GM23248 (cell line): ENCODE measurements around the gene MACC1.

ENCODE experiments used
- EZH2 ChIP-seq: fragments of 200-600 bp; sonication (generic); IDR thresholded peaks from 2 replicates; pipeline ENCODE4 v1.6.1; 2018; ENCODE audit warnings: antibody characterized with exemption, mild to moderate bottlenecking; ENCODE audit not compliant: insufficient read depth, poor library complexity, severe bottlenecking
- EZH2phosphoT487 ChIP-seq: fragments of 200-600 bp; sonication (generic); IDR thresholded peaks from 2 replicates; pipeline ENCODE4 v1.6.1; 2018; ENCODE audit warnings: antibody characterized with exemption, moderate library complexity, mild to moderate bottlenecking, low read depth; ENCODE audit not compliant: insufficient read depth

DNA sequence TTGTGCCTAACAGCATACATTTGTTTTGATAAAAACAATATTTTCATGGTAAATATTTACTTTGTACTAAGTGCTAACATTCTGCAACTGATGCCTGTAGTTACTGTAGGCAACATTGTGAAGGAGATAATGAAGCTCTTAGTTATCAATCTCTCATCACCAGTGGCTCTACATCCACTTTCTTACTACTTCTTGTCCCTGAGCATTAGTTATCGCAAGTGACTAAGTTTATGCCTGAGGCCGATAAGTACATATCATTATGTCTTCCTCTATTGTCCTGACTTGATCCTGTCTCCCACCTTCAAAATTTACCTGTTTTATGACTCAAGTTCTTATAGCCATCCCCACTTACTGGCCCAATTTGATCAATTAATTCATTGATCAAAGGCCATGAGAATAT lies 63.6 kb downstream of the MACC1 start:
- no peak for TF ChIP-seq EZH2
- no peak for TF ChIP-seq EZH2phosphoT487
